COLO668 (cell line): ENCODE measurements around the gene SGMS1.
"Not testable (repeated sequence)": the region's sequence is repeated elsewhere in the genome, so short reads cannot be mapped to it uniquely, and the experiment has no call there.

Source experiments
- DNase-seq: peaks from one replicate; lab custom pipeline; 2025; ENCODE audit not compliant: unreplicated experiment; lab: John Stamatoyannopoulos, UW

SGMS1 gene

DNA sequence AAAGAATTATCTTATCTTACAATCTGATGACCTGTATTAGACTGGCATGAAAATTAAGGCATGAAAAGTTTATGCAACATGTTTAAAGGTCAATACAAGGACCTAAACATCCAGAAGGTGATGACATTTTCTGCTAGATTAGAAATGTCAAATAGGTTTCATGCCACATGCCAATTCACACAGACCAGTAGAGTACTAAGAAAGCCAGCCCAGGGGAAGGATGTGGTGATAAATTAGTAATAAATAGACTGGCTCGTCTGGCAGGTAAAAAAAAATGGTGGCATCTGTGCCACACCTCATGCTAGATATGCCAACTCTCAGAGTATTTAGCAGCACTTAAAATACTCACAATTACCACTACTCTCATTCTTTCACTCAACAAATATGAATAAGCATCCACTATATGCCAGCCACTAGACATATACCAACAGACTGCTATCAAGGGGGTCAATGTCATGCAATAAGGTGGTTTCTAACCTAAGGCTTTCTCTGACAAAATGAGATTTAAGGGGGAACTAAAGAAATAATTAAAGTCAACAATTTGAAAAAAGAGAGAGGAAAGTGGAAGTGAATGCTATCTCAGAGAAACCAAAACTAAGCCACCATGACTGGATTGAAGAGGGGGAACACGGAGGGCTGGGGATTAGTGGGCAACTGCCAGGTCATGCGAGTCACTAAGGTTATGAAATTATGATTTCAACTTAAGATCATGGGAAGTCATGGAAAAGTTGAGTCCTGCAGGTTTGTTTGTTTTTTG, 83.5 kb downstream of the SGMS1 start:
- DNase-seq = no peak

DNA sequence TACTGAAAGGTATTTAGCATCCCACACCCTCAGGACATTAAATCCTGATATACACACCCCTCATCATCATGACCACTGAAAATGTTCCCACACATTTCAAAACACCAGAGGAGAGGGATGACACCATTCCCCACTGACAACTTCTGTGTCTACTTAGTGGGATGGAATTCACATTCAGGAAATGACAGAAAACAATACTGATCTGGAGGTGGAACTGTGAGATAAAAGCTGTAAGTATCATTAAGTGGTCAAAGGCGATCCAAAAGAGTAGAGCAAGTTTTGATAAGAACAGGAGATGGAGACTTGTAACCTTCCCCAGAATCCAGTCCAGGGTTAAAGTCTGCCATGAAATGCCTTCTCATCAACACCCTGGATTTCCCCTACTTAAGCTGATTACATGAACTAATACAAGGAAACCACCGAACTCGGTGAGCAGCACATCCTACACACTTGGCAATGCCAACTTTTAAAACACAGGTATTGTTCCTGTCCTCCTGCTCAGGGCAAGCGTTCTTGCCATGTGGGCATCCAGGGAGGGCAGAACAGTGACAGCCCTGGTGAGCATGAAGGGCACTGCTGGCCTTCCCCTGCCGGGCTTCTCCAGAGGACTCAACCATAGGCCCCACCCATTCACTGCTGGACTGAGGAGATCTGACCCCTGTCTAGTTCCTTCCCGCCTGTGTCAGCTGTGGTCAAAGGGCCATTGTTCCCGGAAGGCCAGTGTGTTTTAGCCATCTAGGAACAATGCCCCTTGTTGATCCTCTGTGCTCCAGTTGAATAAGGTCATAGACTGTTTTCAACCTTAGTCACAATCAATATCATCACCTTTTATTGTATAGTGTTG, 85.0 kb downstream of the SGMS1 start:
- DNase-seq = no peak

DNA sequence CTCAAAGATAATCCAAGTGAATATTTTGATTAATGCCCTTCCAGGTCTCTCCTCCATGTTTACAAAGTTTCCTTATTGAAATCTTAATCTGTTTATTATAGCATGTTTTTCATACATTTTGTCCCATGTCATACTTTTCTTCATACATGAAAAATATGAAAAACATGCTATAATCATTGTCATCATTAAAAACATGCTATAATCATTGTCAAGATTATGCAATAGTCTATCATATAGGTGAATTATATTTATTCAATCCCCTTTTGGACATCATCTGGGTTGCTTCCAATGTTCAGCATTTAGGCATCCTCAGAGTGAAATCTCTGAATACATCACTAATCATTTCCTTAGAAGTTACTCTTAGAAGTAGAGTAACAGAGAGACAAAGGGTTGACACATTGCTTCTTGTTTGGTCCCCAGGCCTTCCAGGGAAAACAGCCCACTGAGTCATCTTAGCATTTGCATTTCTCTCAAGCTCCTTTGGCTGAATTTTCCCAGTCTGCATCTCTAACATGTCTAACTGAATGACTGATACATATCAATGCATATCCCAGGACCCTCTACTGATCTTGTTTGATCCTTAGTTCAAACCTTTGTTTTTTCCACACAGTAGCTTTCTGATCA, 87.0 kb downstream of the SGMS1 start:
- DNase-seq = no peak

DNA sequence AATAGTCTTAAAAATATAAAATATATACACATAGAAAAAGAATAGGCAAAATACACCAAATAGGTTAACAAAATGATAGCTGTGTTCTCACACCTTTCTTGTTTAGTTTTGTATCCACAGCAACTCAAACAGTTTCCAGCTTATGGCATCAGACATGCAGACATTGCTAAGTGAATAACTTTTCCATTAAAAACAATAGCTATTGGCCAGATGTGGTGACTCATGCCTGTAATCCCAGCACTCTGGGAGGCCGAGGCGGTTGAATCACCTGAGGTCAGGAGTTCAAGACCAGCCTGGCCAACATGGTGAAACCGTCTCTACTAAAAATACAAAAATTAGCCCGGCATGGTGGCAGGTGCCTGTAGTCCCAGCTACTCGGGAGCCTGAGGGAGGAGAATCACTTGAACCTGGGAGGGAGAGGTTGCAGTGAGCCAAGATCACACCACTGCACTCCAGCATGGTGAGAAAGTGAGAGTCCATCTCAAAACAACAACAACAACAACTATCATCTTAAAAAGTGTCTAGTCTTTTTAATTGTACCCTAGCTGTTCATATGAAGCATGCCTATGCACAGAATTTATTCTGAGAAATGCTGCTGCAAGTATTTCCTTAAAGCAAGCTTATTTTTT, 88.9 kb downstream of the SGMS1 start:
- not testable (repeated sequence) for DNase-seq

DNA sequence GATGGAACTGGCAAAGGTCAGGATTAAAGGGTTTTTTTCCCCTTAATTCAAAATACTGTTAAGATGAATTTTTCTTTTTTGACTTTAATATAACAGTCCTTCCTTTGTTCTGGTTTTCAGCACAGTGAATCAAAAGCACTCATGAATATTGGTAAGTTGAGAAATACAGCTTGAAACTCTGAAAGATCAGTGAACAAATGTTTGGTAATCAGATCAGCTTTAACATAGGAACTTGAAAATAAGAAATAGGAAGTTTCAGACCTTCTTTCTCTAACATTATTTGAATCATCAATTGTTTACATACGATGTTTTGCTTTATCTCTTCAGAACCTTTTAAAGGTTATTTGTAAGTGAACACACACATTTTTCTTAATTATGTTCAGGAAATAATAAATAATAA, 90.5 kb downstream of the SGMS1 start:
- no peak for DNase-seq

DNA sequence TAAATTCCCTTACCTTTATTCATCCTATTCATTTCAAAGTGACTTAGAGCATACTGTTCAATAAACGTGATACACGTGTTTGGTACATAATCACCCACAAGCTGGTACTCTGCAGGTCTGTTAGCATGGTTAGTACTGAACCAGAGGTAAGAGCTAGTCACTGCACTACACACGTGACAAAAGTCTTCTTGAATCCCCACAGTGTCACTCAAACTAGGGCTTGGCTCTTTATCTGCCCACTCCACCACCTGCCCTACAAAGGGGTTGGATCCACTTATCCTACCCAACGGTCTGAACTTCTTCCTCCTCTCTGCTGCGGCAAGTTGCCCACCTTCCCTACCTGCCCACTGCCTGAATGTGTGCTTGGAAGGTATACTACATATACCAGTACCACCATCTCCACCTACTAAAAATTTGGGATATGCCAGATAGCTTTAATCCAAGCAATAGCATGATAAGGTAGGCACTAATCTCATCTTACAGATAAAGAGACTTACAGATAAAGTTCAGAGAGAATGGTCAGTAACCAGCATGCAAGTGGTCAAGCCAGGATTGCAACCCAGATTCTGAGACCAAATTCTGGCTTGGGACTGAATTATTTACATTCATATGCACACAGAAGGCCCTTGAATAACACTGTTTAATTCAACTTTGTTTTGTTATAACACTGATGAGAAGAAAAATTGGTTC, 92.2 kb downstream of the SGMS1 start:
- no peak for DNase-seq

DNA sequence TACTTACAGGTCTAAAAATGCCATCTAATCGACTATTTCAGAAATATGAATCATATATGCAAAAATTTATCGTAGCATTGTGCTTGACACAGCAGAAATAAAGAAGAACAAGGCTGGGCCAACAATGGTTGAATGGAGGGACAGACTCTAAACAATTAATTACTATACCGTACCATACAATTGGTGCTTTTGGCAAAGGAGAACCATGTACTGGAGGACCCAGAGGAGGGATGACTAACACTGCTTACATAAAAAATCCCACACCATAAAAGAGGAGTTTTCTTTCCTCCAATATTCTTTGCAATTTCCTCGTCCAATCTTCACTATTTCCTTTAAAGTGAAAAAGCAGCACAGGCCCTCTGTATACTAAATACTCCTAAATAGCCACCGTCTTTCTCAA, 94.1 kb downstream of the SGMS1 start:
- no peak for DNase-seq

DNA sequence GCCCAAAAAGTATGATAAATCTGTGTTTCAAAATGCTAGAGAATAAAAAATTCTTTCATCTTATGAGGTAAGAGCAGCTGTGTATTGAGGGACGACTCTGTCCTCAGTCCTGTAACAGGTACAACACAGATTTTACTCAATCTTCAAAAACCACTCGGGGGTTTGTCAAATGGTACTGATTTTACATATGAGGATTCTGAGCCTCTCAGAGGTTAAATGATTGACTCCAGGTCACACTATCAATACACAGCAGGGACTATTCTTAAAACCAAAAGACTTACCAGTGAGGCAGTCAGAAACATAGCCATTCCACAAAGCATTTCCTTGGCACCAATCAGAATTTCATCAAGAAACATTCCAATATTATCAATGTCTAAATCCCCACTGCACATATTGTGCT, 95.5 kb downstream of the SGMS1 start:
- no peak for DNase-seq

DNA sequence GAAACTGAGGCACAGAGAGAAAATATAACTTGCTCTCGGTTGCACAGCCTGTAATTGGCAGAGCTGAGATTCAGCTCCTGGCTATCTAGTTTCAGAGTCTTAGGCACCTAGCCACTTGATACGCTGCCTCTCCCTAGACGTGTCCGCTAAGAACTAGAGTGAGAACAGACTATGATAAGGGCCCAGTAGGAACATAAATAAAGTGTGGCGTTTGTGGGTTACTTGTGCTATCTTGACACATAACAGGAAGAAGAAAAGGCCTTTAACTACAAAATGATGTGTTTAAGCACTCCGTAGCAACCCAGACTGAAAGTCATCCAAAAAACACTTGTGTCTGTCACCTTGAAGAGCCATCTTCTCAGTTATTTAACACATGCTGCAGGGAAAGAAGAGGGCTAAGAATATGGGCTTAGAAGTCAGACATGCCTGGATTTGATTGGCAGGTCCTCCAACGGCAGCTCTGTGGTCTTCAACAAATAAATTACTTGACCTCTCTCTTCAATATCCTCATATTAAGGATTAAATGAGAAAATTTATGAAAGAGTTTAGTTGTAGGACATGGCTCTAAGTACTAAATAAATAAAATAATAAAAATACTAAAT, 96.2 kb downstream of the SGMS1 start:
- no peak for DNase-seq

DNA sequence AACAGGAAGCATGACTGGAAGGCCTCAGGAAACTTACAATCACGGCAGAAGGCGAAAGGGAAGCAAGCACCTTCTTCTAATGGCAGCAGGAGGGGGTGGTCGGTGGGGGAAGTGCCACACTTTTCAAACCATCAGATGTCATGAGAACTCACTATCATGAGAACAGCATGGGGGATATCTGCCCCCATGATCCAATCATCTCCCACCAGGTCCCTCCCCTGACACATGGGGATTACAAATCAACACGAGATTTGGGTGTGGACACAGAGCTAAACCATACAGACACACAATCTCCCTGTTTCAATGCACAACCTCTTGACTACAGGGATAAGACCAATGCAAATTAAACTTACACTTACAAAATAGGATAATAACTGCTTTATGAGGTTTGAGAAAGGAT, 97.6 kb downstream of the SGMS1 start:
- DNase-seq = no peak

DNA sequence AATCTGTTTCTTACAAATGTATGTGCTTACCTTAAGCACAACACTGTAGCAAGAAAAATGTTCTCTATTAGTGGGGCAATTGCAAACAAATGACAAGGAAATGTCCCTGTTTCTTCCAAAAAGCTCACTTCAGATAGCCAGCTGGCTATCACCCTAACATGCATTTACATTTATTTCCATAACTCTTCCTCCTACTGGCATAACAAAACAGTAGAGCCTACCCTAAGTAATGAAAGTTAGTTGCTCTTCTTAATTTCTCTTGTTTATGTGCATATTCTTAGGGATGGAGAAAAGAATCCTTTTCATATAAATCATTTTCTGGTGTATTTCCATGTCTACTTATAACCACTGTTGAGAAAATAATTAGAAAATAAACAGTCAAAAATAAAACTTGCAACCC, 100.4 kb downstream of the SGMS1 start:
- DNase-seq = no peak

DNA sequence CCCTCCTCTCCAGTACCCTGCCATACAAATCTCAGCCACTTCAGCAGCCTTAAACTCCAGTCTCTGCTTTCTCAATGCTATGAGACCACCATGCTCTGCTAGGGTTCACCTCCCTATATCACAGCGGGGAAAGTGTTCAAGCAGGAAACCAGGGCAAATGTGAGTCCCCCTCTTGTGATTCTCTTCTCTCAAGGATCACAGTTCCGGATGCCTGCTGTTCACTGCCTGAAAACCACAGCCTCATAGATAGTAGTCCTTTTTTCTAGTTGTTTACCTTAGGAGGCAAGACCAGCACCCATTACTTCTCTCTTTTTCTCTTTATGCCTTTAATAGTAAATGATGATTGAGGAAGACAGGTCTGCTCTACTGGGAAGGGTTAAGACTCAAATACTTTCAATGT, 100.8 kb downstream of the SGMS1 start:
- DNase-seq = no peak

DNA sequence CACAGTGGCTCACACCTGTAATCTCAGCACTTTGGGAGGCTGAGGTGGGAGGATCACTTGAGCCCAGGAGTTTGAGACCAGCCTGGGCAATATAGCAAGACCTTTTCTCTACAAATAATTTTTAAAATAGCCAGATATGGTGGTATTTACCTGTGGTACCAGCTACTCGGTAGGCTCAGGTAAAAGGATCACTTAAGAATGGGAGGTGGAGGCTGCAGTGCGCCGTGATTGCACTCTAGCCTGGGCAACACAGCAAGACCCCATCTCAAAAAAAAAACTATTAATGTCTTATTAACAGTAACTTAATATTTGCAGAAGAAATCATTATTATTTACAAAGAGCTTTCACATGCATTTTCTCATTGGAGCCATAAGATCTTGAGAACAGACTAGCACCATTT, 103.6 kb downstream of the SGMS1 start:
- no peak for DNase-seq

DNA sequence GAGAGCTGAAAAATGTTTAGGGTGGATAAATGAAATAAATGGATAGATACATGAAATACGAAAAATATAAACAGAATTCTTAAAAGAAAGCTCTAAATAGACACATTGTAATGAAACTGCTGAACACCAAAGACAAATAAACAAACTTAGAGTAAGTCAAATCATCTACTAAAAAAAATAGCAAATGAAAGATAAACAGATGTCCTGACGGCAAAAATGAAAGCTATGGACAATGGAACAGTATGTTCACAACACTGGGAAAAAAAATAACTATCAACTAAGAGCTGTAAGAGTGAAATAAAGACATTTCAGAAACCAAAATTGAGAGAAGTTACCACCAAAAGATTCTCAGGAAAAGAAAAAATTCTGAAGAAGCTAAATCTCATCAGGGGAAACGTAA, 106.1 kb downstream of the SGMS1 start:
- DNase-seq = no peak

DNA sequence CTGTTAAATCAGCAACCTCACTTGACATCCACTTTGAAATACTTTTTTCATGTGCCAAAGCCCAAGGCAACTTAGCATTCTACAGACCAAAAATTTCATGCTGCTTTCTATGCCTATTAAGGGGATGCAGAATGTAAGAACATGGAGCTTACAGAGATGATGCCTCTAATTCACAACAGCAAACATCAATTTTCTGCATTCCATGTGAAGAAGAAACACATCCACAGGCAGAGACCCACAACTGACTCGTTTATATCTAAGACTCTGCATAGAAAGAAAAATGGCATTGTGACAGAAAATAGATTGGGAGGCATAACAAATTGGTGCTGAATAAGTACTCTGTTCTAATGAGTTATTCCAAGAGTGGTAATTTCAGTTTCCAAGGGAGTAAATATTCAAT, 107.6 kb downstream of the SGMS1 start:
- no peak for DNase-seq

DNA sequence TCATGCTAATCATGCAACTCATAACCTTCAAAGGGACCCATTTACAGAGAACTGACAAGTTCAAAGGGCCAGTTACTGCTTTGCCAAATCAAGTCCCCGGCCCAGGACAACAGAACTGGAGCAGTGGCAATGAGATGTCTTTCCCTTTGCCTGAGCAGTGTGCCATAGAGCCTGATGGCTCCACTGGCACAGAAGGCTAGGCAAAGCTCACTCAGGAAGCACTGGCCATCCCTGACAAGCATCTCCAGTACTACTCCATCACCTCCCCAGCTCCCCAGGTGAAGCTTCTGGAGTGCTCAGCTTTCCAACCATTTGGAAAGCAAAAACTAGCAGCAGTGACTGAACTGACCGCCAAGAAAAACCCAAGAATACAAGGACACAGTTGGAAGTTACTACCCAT, 108.3 kb downstream of the SGMS1 start:
- DNase-seq = no peak

DNA sequence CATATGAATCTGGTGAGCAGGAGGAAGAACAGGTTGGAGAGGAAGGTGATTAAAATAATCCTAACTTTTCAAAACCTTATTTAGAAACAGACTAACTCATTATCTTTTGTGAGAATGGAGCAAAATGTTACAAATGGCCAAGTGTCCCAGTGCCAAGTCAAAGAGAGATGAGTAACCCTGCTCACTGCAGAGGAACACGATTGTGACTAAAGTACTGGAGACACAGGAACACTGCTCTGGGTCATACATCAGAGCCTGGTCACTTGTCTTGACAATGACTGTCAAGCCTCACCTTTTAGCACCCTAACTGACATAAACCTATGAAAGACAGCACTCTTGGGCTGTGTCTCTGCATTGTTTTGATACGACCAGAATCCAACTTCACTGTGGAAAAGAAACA, 108.8 kb downstream of the SGMS1 start:
- no peak for DNase-seq

DNA sequence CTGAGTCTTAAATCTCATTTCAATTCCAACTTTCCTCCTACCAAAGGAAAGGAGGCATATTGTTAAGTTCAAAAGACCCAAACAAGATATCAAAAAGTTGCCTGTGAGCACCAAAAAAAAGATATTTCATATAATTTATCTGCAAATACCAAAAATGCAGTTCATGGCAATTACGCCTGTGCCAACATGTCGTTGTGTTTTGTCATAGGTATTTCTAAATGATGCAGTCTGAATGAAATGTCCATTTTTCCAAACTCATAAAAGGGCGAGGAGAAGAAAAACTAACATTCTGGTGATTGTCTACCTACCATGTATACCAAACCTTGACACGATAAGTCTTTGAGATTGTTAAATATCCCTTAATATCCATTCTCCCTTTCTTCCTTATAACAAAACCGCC, 109.8 kb downstream of the SGMS1 start:
- no peak for DNase-seq

DNA sequence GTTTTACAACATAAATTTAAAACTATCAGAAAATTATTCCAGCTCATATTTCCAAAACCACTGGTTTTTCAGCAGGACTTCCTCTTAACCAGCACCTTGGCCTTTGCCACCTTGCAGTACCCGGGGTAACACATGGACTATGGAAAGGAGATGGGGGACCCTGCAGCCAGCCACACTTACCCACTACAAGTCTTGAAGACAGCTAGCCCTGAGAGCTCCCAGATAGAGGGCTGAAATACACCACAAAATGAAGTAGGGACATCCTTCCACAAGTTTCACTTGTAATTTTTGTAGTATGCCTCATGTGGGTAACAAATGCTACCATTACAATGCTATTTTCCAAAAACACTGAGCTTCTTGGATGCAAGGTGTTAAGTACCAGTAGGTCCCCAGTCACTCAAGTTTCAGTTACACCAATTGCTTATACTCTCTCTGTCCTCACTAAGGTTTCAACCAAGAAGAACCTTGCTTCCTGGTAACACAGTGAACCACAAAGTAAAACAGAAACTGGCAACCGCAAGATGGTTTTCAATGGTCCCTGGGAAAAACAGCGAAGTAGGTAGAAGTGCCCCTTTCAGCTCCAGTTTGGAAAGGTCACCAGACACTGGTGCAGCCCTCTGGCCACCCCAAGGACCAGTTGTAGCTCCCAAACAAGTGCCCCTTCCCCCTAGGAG, 110.9 kb downstream of the SGMS1 start:
- DNase-seq = no peak

DNA sequence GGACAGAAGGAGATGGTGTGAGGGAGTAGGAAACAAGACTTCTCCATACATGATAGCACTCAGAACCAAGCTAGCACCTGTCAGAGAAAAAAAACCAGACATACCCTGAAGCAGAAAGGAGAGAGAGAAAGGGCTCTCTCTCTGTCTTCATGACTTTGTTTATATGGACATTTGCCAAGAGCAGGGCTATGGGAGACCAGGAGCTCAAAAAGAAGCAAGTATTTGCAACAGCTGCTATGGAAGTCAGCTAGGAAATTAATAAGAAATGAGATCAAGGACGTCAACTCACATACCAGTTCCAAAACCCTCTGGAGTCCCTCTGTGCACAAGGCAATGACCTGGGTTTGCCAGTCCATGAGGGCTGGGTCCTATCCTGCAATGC, 111.6 kb downstream of the SGMS1 start:
- DNase-seq = no peak
